ENCODE data around the gene APELA. TPM values are rescaled to one million over a fixed set of nuclear protein-coding genes. Genes with fewer than 3 reads are reported as not detected.

APELA gene
- total and polyA plus RNA-seq, 2 of the 4 experiments (the other 2 are of a cell fraction), result not detected

- no peak overlapping the region for H3K4me2 ChIP-seq (ENCODE audit: low read depth, low read length)
- no peaks in the 10 kb centered on the region for H3K27me3 ChIP-seq (ENCODE audit: control insufficient read depth, insufficient read depth, low read length)
Measured at GRCh38 chr4:164872481-164872880, 4.5 kb upstream of the APELA start.

More at GRCh38 chr4:164872481-164872880, 4.5 kb upstream of the APELA start:
- Histone ChIP-seq H2BK20ac (ENCODE audit: low read depth, low read length) (no peak overlapping the region), H3K23ac (ENCODE audit: low read depth, low read length) (no peak overlapping the region), H3K27ac (ENCODE audit: insufficient read depth, low read length) (no peak overlapping the region), H3K4ac (ENCODE audit: low read depth, low read length) (no peak overlapping the region), H3K18ac (ENCODE audit: low read depth, low read length) (no peak overlapping the region), H4K5ac (ENCODE audit: low read depth, low read length) (no peak overlapping the region), H2BK15ac (ENCODE audit: low read depth, low read length) (no peak overlapping the region), H3K4me3 (ENCODE audit: insufficient read depth, low read depth, low read length) (no peak overlapping the region), H2AFZ (replicated peaks; ENCODE audit: low read length, poor library complexity) (no peak overlapping the region), H3K4me1 (ENCODE audit: control insufficient read depth, insufficient read depth, low read length) (no peaks in the 10 kb centered on the region), H3K9me1 (ENCODE audit: insufficient read depth, low read length) (no peaks in the 10 kb centered on the region), H4K20me1 (ENCODE audit: insufficient read depth, low read length) (no peaks in the 10 kb centered on the region), H2AK9ac (replicated peaks; ENCODE audit: low read depth, low read length, poor library complexity) (no peak overlapping the region), H3K9ac (ENCODE audit: low read depth, low read length) (no peak overlapping the region), H4K91ac (ENCODE audit: insufficient read depth, low read depth, low read length) (no peak overlapping the region), H2AK5ac (ENCODE audit: low read depth, low read length) (no peak overlapping the region), H3K9me3 (ENCODE audit: control insufficient read depth, insufficient read depth, low read length) (peaks cover 7% of the 10 kb centered on the region), H3K56ac (ENCODE audit: extremely low read depth, insufficient read depth, low read length) (no peak overlapping the region), H3K36me3 (ENCODE audit: control insufficient read depth, insufficient read depth, low read length) (no peaks in the 10 kb centered on the region), H3K14ac (replicated peaks; ENCODE audit: low read depth, low read length) (no peak overlapping the region), H4K8ac (ENCODE audit: low read depth in 2 of 2, low read length in 2 of 2) (no peak overlapping the region), H2BK120ac (ENCODE audit: low read depth, low read length) (no peak overlapping the region), H2BK5ac (ENCODE audit: low read depth, low read length, poor library complexity, severe bottlenecking) (no peak overlapping the region), H3K79me1 (ENCODE audit: low read depth in 1 of 2, low read length in 2 of 2) (no peaks in the 10 kb centered on the region)
- TF ChIP-seq CEBPB (IDR thresholded peaks at IDR 0.05; ENCODE audit: low read depth, low read length) (no peak), POLR2A (IDR thresholded peaks at IDR 0.05; ENCODE audit: low read depth, low read length) (no peak), MAZ (IDR thresholded peaks at IDR 0.05; ENCODE audit: borderline replicate concordance, low read depth, low read length) (no peak), RAD21 (IDR thresholded peaks at IDR 0.05; ENCODE audit: low read length) (no peak), FOS (IDR thresholded peaks at IDR 0.05; ENCODE audit: low read depth, low read length) (no peak), SMC3 (IDR thresholded peaks at IDR 0.05; ENCODE audit: low read depth, low read length) (no peak), RFX5 (IDR thresholded peaks at IDR 0.05; ENCODE audit: low read depth, low read length) (no peak), RCOR1 (IDR thresholded peaks at IDR 0.05; ENCODE audit: insufficient replicate concordance, low read length) (no peak), MAFK (IDR thresholded peaks at IDR 0.05; ENCODE audit: low read depth, low read length) (no peak), CHD1 (IDR thresholded peaks at IDR 0.05; ENCODE audit: low read depth, low read length) (no peak), NFE2L2 (IDR thresholded peaks at IDR 0.05; ENCODE audit: low read depth, low read length) (no peak), MXI1 (IDR thresholded peaks at IDR 0.05; ENCODE audit: borderline replicate concordance, low read depth, low read length) (no peak), BHLHE40 (IDR thresholded peaks at IDR 0.05; ENCODE audit: low read depth, low read length) (no peak)
- TF ChIP-seq, protein P1, sequence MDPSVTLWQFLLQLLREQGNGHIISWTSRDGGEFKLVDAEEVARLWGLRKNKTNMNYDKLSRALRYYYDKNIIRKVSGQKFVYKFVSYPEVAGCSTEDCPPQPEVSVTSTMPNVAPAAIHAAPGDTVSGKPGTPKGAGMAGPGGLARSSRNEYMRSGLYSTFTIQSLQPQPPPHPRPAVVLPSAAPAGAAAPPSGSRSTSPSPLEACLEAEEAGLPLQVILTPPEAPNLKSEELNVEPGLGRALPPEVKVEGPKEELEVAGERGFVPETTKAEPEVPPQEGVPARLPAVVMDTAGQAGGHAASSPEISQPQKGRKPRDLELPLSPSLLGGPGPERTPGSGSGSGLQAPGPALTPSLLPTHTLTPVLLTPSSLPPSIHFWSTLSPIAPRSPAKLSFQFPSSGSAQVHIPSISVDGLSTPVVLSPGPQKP (IDR thresholded peaks at IDR 0.05; ENCODE audit: borderline replicate concordance, low read depth, low read length), result no peak
- TF ChIP-seq, protein P2, sequence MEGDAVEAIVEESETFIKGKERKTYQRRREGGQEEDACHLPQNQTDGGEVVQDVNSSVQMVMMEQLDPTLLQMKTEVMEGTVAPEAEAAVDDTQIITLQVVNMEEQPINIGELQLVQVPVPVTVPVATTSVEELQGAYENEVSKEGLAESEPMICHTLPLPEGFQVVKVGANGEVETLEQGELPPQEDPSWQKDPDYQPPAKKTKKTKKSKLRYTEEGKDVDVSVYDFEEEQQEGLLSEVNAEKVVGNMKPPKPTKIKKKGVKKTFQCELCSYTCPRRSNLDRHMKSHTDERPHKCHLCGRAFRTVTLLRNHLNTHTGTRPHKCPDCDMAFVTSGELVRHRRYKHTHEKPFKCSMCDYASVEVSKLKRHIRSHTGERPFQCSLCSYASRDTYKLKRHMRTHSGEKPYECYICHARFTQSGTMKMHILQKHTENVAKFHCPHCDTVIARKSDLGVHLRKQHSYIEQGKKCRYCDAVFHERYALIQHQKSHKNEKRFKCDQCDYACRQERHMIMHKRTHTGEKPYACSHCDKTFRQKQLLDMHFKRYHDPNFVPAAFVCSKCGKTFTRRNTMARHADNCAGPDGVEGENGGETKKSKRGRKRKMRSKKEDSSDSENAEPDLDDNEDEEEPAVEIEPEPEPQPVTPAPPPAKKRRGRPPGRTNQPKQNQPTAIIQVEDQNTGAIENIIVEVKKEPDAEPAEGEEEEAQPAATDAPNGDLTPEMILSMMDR (conservative IDR thresholded peaks at IDR 0.05; ENCODE audit: low read depth, low read length), result no peak
- TF ChIP-seq, protein P3, sequence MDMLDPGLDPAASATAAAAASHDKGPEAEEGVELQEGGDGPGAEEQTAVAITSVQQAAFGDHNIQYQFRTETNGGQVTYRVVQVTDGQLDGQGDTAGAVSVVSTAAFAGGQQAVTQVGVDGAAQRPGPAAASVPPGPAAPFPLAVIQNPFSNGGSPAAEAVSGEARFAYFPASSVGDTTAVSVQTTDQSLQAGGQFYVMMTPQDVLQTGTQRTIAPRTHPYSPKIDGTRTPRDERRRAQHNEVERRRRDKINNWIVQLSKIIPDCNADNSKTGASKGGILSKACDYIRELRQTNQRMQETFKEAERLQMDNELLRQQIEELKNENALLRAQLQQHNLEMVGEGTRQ (IDR thresholded peaks at IDR 0.05; ENCODE audit: low read depth, low read length), result no peak
- no peak for DNase-seq
- POLR2A ChIA-PET (ENCODE audit: unreplicated experiment), result no interaction called here
- no CpG with 5 or more reads among the region's 3 CpGs for WGBS, 2 experiments (ENCODE audit: extremely low coverage in 2 of 2, insufficient read length in 1 of 2)
- ATAC-seq (ENCODE audit: low read depth), result no peak
- in situ Hi-C loops (cut with MboI; ENCODE audit: low sequenced_read_pairs), result no loop called here
- intact Hi-C loops (cut with micrococcal nuclease), result no loop called here
- BruUV-seq (replicated peaks), result no TSS peak
- CTCF ChIA-PET, result no interaction called here
- dilution Hi-C loops (cut with HindIII; ENCODE audit: low sequenced_read_pairs, unreplicated experiment), result no loop called here
